Lower leg skin (tissue), 3 donors: ENCODE measurements around the gene LRIG3.

Experiments
- POLR2A ChIP-seq, 2 donors: fragments of 450-650 bp; IDR thresholded peaks; one replicate each; pipeline ENCODE4 v1.6.1; 2016 to 2017; ENCODE audit warnings: antibody characterized with exemption in 2 of 2, mild to moderate bottlenecking in 1 of 2, moderate library complexity in 1 of 2
- TF ChIP-seq, protein P1 (sequence below), 3 donors: fragments of 450-650 bp; IDR thresholded peaks; one replicate each; pipeline ENCODE4 v1.5.1; 2016; ENCODE audit warnings: antibody characterized with exemption in 3 of 3, mild to moderate bottlenecking in 3 of 3, moderate library complexity in 2 of 3

DNA sequence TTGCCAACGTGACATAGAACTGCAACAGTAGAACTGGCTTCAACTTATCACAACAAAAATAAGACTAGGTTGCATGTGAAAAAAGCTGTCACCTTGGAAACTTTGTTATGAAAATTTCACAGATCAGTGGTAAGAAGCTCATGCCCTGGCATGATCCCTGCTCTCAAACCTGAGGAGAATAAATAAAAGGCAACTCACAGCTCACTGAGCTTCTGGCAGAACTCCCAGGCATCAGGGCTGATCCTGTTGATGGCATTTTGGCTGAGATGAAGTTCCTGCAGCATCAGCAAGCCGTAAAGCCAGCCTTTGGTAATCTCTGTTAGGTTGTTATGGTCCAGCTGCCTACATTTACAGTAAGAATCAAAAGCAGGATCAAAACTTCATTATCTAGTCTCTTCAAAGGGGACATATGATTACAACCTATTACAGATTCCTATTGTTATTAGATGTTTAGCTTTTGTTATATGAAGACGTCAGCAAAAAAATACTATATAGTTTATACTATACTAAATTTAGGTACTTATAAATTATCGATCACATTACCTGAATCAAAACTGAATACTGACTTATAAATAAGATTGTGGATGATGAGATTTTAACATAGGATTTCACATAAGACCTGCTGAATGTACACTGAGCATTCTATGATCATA lies 32.0 kb downstream of the LRIG3 start:
- TF ChIP-seq, protein P1, sequence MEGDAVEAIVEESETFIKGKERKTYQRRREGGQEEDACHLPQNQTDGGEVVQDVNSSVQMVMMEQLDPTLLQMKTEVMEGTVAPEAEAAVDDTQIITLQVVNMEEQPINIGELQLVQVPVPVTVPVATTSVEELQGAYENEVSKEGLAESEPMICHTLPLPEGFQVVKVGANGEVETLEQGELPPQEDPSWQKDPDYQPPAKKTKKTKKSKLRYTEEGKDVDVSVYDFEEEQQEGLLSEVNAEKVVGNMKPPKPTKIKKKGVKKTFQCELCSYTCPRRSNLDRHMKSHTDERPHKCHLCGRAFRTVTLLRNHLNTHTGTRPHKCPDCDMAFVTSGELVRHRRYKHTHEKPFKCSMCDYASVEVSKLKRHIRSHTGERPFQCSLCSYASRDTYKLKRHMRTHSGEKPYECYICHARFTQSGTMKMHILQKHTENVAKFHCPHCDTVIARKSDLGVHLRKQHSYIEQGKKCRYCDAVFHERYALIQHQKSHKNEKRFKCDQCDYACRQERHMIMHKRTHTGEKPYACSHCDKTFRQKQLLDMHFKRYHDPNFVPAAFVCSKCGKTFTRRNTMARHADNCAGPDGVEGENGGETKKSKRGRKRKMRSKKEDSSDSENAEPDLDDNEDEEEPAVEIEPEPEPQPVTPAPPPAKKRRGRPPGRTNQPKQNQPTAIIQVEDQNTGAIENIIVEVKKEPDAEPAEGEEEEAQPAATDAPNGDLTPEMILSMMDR (IDR thresholded peaks at IDR 0.05), result no peak
- TF ChIP-seq POLR2A (IDR thresholded peaks at IDR 0.05), result no peak
